ENCODE results near the gene BYSL.

DNA sequence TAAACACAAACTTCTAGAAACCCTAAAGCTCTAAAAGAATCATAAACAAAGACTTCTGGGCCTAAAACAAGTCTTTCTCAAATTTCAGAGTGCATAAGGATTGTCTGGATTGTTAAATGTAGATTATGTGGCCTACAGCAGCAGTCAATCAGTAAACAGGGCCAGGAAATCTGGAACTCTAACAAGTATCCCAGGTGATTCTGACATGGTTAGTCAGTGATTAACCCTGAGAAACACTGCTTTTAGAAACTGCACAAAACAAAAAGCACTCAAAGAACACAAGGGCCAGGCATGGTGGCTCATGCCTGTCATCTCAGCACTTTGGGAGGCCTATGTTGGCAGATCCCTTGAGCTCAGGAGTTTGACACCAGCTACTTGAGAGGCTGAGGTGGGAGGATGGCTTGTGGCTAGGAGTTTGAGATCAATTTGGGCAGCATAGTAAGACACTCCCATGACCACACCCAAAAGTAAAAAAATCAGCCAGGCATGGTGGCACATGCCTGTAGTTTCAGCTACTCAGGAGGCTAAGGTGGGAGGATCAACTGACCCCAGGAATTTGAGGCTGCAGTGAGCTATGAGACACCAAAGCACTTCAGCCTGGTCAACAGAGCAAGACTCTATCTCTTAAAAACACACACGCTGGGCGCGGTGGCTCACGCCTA, 6.3 kb upstream of the BYSL start:
- TF ChIP-seq, protein P1, sequence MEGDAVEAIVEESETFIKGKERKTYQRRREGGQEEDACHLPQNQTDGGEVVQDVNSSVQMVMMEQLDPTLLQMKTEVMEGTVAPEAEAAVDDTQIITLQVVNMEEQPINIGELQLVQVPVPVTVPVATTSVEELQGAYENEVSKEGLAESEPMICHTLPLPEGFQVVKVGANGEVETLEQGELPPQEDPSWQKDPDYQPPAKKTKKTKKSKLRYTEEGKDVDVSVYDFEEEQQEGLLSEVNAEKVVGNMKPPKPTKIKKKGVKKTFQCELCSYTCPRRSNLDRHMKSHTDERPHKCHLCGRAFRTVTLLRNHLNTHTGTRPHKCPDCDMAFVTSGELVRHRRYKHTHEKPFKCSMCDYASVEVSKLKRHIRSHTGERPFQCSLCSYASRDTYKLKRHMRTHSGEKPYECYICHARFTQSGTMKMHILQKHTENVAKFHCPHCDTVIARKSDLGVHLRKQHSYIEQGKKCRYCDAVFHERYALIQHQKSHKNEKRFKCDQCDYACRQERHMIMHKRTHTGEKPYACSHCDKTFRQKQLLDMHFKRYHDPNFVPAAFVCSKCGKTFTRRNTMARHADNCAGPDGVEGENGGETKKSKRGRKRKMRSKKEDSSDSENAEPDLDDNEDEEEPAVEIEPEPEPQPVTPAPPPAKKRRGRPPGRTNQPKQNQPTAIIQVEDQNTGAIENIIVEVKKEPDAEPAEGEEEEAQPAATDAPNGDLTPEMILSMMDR (IDR thresholded peaks at IDR 0.05) = no peak
- TF ChIP-seq POLR2A (IDR thresholded peaks at IDR 0.05) = no peak
